Islet precursor cell (in vitro differentiated cells): ENCODE data around the gene PDK1.
"Not testable (repeated sequence)": the region's sequence is repeated elsewhere in the genome, so short reads cannot be mapped to it uniquely, and the experiment has no call there.

Experiments used
- DNase-seq: peaks from one replicate; pipeline ENCODE4 v3.0.0-alpha.2; 2018

PDK1 gene

DNA sequence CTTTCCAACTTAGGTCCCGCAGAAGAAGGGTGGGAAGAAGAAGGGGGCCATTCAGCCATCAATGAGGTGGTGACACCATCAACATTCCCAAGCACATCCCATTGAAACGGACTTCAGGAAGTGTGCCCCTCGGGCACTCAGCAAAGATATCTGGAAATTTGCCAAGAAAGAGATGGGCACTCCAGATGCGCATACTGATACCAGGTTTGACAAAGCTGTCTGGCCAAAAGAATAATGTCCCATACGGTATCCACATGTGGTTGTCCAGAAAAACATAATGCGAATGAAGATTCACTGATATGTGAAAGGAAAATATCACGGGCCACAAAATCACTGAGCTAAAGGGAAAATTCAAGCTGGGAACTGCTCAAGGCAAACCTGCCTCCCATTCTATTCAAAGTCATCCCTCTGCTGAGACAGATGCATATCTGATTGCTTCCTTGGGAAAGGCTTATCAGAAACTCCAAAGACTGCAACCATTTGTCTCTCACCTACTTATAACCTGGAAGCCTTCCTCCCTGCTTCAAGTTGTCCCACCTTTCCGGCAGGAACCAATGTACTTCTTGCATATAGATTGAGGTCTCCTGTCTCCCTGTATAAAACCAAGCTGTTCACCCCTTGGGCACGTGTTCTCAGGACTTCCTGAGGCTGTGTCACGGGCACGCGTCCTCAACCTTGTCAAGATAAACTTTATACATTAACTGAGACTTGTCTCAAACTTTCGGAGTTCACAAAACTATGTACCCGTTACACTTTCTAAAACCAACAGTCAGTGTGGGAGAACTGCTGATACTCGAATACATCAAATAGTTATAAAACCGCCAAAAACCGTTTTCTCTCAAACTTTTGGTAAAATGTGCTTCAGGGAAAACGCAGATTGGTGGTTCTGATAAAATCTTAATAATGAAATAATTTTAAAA is 1.3 kb upstream of the PDK1 start:
- no peak for DNase-seq

GRCh38 chr2:172555272-172555521 is 693 bp upstream of the PDK1 start:
- no peak for DNase-seq

GRCh38 chr2:172556284-172557033 is 569 bp downstream of the PDK1 start:
- peak; percentile 76 for DNase-seq

GRCh38 chr2:172558372-172558771 is 2.5 kb downstream of the PDK1 start:
- peak; percentile 62 for DNase-seq

- no peak for DNase-seq
These were observed 4.8 kb downstream of the PDK1 start for GRCh38 chr2:172560721-172561120.

GRCh38 chr2:172561270-172561669 is 5.4 kb downstream of the PDK1 start:
- DNase-seq, result no peak

DNA sequence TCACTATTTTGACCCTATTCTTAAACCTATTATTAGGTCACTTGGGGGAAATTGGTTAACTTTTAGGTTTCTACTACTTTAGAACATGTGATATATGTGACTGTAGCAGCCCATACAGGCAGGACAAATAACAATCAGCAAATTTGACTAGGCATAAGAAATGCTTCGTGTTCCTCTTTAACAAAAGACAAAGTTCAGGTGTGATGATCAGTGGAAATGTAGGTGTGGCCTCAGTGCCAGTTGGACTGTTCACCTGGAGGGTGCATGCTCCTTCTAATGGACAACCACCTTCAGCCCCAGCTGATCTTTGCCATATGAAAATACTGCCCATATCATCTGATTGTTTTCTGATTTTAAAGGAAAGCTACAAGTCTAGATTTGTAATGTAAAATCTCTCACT is 6.4 kb downstream of the PDK1 start:
- no peak for DNase-seq

- DNase-seq, result no peak
These were observed 8.5 kb downstream of the PDK1 start for GRCh38 chr2:172564376-172564775.

DNA sequence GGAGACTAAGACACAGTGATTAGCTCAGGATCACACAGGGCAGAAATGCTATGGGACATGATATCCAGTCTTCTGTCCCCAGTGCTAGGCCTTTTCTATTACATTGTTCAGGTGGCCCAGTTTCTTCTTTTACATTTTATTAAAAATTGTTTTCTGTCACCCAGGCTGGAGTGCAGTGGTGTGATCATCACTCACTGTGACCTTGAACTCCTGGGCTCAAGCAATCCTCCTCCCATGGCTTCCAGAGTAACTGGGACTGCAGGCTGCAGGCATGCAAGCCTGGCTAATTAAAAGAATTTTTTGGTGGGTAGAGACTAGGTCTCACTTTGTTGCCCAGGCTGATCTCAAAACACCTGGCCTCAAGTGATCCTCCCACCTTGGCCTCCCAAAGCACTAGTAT is 15.4 kb downstream of the PDK1 start:
- DNase-seq, result no peak

- no peak for DNase-seq
These were observed 17.1 kb downstream of the PDK1 start for GRCh38 chr2:172572981-172573380.

GRCh38 chr2:172574965-172575364 is 19.1 kb downstream of the PDK1 start:
- no peak for DNase-seq

DNA sequence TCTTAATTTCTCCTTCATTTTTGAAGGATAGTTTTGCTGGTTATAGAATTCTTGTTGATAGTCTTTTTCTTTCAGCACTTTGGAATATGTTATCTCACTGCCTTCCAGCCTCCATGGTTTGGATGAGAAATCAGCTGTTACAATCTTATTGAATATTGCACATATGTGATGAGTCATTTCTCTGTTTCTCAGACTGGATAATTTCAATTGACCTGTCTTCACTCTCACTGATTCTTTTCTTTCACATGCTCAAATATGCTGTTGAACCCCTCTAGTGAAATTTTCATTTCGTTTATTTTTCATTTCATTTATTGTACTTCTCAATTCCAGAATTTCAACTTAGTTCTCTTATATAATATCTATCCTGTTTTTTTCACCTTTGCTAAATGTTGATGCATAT is 22.2 kb downstream of the PDK1 start:
- no peak for DNase-seq

GRCh38 chr2:172578860-172579512 is 23.1 kb downstream of the PDK1 start:
- DNase-seq, result peak; percentile 60

- DNase-seq, result no peak
These were observed 24.7 kb downstream of the PDK1 start for GRCh38 chr2:172580544-172580943.

DNA sequence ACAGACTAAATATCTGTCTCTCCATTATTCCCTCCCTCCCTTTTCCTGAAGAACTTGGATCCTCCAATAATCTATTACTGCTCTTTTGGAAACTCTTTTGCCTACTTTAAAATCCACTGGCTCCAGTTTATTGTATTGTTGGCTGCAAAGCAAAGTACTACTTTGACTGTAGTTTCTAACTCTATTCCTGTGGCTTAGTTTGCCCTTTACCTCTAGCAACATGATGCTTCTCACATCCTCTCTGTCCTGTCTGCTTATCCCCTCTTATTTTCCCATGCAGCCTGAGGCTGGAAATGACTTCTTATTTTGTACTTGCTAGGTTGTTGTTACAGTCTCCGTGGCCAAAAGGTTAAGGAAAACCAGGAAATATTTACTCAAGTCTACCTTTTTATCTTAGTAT is 26.8 kb downstream of the PDK1 start:
- DNase-seq, result no peak

DNA sequence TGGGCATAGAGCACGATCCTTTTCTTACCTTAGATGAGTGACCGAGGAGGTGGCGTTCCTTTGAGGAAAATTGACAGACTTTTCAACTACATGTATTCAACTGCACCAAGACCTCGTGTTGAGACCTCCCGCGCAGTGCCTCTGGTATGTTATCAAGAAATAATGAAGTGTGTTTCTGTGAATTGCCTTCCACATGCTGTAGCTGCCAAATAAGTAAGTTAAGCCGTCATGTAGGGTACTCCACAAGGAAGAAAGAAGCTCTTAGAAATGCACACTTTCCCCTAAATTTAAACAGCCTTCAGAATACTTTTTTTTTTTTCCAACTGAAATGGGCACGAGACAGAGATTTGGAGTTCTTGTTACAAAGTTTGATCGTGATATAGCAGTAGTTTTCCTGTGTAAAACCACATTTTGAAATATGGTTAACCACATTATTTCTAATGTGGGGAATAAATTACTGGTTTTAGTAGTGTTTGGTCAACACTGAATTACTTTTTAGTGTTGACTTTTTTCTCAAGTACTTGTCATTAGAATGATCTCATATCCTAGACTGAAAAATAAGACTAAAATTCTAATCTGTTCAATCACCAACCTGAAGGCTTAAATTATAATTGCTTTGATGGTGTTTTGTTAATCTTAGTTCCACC is 30.5 kb downstream of the PDK1 start:
- DNase-seq, result no peak

- not testable (repeated sequence) for DNase-seq
These were observed 31.3 kb downstream of the PDK1 start for GRCh38 chr2:172587231-172587630.

GRCh38 chr2:172588931-172589330 is 33.0 kb downstream of the PDK1 start:
- no peak for DNase-seq

DNA sequence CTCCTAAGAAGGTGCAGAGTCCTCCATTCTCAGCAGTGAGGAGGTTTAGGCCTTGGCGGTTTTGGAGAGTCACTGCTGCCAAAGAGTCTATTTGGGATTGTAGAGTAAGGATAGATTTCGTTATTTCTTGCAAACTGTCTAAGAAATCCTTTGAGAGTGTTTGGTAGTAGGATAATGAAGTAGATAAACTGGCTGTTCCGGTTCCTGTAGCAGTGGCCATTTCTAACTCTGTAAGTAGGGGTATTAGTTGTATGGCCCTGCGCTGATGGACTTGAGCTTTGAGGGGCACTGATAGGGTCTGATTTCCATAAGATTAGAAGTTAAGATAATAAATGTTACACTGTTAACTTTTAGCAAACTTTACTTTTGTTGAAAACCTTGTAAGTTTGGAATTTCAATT is 35.5 kb downstream of the PDK1 start:
- not testable (repeated sequence) for DNase-seq

- not testable (repeated sequence) for DNase-seq
These were observed 36.3 kb downstream of the PDK1 start for GRCh38 chr2:172592190-172592589.

DNA sequence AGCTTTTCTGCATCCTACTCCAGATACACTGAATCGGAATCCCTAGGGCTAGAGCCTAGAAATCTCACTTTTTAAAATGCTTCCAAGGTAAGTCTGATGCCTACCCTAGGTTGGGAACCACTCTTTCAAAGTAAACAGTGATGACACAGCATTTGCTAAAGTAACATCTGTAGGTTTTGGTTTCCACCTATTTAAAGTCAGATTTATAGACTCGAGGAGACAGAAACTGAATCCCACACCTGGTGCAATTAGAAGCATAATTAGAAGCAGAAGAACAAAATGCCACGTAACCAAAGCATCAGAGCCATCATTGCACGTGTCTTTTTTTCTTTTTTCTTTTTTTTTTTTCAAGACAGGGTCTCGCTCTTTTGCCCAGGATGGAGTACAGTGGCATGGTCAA is 40.9 kb downstream of the PDK1 start:
- no peak for DNase-seq

- DNase-seq, result no peak
These were observed 41.4 kb downstream of the PDK1 start for GRCh38 chr2:172597176-172597842.

DNA sequence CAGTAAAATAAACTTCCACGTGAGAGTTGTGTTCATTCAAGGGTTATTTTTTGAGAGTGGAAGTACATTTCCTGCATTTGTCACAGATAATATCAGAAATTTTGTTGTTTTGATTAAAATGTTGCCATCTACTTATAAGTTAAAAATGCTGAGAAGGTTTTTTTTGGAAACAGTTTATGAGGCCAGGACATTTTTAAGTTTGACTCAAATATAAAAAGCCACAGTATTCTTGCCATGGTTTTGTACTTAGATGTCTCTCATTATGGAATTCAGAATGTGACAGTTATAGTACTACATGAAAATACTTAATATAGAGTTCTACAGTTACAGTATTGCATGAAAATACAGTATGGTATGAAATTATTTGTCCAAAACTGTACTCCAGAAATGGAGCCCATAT is 44.1 kb downstream of the PDK1 start:
- DNase-seq, result no peak
